NCI-H748 (cell line): ENCODE results near the gene PITX1.

Experiments
- DNase-seq: peaks from one replicate; lab custom pipeline; 2025; ENCODE audit not compliant: unreplicated experiment; lab: John Stamatoyannopoulos, UW

The PITX1 gene

GRCh38 chr5:135030123-135030955 lies 3.7 kb downstream of the PITX1 start:
- no peak for DNase-seq

- no peak for DNase-seq
Observed at GRCh38 chr5:135029477-135030122, 4.4 kb downstream of the PITX1 start.

GRCh38 chr5:135028791-135029476 lies 5.1 kb downstream of the PITX1 start:
- DNase-seq: no peak

- no peak for DNase-seq
Observed at GRCh38 chr5:135027697-135028615, 6.1 kb downstream of the PITX1 start.

GRCh38 chr5:135027266-135027696 lies 6.7 kb downstream of the PITX1 start:
- DNase-seq: no peak

GRCh38 chr5:135026645-135027265 lies 7.3 kb downstream of the PITX1 start:
- DNase-seq: no peak

GRCh38 chr5:135025730-135026644 lies 8.0 kb downstream of the PITX1 start:
- DNase-seq: no peak

GRCh38 chr5:135024956-135025729 lies 8.9 kb downstream of the PITX1 start:
- no peak for DNase-seq

GRCh38 chr5:135020111-135020895 lies 13.7 kb downstream of the PITX1 start:
- DNase-seq: no peak

- no peak for DNase-seq
Observed at GRCh38 chr5:135019314-135019713, 14.7 kb downstream of the PITX1 start.

- DNase-seq: no peak
Observed at GRCh38 chr5:135018457-135018856, 15.6 kb downstream of the PITX1 start.

- DNase-seq: no peak
Observed at GRCh38 chr5:135016861-135017290, 17.2 kb downstream of the PITX1 start.

GRCh38 chr5:135015942-135016341 lies 18.1 kb downstream of the PITX1 start:
- no peak for DNase-seq

- DNase-seq: no peak
Observed at GRCh38 chr5:135013947-135014570, 20.0 kb downstream of the PITX1 start.

- DNase-seq: no peak
Observed at GRCh38 chr5:135013445-135013844, 20.6 kb downstream of the PITX1 start.

- DNase-seq: no peak
Observed at GRCh38 chr5:135012951-135013391, 21.1 kb downstream of the PITX1 start.

- no peak for DNase-seq
Observed at GRCh38 chr5:135012033-135012588, 21.9 kb downstream of the PITX1 start.
